Activated T-helper 1 cell treated with anti-CD3 and anti-CD28 coated beads, Interleukin-2, amount 50 U/mL, for 16 hours (primary cell): ENCODE measurements around the gene TOP3A.
A peak's percentile ranks its signal among the peaks of the same experiment; 100 is the strongest.
"Not testable (repeated sequence)": the region's sequence is repeated elsewhere in the genome, so short reads cannot be mapped to it uniquely, and the experiment has no call there.

Source experiments
- DNase-seq, 2 donors: peaks; one replicate each; pipeline ENCODE4 v3.0.0-alpha.2; 2020; ENCODE audit warnings: low read depth in 1 of 2, low spot score in 1 of 2

TOP3A gene, protein sequence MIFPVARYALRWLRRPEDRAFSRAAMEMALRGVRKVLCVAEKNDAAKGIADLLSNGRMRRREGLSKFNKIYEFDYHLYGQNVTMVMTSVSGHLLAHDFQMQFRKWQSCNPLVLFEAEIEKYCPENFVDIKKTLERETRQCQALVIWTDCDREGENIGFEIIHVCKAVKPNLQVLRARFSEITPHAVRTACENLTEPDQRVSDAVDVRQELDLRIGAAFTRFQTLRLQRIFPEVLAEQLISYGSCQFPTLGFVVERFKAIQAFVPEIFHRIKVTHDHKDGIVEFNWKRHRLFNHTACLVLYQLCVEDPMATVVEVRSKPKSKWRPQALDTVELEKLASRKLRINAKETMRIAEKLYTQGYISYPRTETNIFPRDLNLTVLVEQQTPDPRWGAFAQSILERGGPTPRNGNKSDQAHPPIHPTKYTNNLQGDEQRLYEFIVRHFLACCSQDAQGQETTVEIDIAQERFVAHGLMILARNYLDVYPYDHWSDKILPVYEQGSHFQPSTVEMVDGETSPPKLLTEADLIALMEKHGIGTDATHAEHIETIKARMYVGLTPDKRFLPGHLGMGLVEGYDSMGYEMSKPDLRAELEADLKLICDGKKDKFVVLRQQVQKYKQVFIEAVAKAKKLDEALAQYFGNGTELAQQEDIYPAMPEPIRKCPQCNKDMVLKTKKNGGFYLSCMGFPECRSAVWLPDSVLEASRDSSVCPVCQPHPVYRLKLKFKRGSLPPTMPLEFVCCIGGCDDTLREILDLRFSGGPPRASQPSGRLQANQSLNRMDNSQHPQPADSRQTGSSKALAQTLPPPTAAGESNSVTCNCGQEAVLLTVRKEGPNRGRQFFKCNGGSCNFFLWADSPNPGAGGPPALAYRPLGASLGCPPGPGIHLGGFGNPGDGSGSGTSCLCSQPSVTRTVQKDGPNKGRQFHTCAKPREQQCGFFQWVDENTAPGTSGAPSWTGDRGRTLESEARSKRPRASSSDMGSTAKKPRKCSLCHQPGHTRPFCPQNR

DNA sequence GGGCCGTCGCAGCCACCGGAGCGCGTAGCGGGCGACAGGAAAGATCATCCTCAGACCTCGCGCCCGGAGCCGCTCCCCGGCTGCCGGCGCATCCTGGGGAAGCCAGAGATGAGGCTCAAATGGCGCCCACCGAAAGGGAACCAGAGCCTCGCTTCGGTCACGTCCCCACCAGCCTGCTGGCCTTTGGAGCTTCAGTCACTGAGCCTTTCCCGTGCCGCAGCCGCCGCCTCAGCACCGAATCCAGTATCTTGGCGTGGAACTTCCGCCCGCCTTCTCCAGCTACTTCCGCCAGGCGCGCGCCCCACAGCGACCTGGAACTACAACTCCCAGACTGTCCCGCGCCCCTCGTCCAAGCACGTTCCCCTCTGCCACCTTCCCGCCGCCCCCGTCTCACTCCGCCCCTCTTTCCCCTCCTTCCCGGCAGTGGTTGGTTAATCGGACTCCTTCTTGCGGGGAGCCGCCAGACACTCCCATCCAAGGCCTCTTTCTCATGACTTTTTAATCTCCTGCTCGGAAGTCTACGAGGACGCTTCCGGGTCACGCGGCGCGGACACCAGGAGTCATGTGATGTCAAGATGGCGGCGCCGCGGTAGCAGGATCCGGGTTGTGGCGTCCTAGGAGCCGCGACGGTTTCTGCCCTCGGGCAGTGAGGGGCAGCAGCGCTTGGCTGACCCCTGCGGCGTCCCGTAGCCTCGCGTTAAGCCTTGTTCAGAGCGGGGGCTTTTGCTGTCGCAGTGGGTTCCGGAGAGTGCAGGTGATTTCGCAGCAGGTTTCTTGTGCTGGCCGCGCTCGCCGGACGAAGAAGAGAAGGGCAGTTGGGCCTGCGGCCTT is at the start of gene TOP3A, which contains the start of gene SMCR8:
Gene TOP3A (minus strand): TSS at position 264 of the 831 bp plus-strand sequence. CDS start 216 bp downstream, at position 48.
Gene SMCR8 (plus strand): TSS at position 563 of the 831 bp plus-strand sequence. CDS start 497 bp downstream, outside the sequence.
- DNase-seq = peak; percentile 95 to 98

DNA sequence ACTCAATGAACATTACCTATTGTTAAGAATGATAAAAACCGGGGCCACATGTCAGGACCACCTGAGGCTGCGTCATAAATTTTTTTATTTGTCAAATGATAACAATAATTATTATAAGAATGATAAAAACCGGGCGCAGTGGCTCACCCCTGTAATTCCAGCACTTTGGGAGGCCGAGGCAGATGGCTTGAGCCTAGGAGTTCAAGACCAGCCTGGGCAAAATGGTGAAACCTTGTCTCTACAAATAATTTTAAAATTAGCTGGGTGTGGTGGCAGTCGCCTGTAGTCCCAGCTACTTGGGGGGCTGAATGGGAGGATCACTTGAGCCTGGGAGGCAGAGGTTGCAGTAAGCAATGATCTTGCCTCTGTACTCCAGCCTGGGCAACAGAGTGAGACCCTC is 49.4 kb upstream of the TOP3A start:
- no peak for DNase-seq

DNA sequence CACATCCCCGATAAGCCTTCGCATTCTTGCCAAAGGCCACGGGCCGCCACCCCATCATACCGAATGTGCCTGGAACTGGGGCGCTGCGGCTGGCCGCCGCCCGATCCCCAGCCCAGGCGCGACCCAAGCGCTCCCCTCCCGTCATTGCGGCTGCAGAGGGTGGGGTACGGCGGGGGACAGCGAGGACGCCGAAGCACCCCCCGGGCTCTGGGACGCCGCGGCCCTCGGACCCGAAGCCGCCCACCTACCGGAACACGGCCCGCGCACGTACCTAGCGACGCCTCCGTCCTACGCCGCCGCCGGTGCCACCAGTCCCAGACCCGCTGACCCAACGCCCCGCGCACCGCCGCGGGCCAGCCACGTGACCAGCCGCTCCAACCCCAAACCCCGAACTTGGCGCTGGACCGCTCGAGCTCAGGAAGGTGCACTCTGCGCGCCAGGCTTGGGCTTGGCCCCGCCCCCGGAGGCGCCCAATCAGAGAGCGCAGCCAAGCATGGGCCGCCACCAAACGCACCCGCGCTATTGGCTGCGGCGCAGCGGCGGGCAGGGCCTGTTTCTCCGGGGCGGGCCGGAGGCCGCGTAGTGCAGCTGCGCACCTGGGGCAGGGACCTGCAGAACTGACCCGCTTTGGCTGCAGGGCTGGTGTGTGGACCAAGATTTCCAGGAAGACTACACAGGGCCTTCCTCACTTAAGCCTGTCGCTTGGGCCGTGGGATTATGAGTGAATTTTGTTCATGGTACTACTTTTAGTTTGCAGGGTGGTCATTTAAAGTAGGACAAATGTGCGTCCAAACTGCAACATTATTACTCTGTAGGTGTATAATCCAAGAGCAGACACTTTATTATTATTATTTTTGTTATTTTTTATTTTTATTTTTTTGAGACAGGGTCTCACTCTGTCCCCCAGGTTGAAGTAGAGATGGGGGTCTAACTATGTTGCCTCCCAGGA is 48.6 kb upstream of the TOP3A start, which contains the start of gene SHMT1:
Gene SHMT1 (minus strand): TSS at position 450 of the 949 bp plus-strand sequence. CDS start 7,569 bp downstream, outside the sequence.
- DNase-seq = peak; percentile 83 to 87

DNA sequence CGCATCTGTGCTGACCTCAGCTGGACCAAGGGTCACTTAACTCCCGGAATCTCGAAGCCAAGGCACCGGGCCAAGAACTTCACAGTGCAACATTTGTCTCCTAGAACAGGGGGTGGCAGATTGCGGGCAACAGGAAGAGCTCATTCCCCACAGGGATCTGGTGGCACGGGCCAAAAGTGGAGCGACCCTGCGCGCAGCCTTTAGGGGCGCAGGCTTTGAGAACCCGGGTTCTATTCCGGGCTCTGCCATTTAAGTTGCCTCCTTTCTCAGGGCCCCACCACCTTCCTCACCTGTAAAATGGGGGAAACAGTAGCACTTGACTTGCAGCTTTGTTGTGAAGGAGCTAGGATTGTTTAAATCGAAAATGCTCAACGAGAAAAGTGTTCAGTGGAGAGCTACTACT is 47.9 kb upstream of the TOP3A start:
- DNase-seq = no peak

DNA sequence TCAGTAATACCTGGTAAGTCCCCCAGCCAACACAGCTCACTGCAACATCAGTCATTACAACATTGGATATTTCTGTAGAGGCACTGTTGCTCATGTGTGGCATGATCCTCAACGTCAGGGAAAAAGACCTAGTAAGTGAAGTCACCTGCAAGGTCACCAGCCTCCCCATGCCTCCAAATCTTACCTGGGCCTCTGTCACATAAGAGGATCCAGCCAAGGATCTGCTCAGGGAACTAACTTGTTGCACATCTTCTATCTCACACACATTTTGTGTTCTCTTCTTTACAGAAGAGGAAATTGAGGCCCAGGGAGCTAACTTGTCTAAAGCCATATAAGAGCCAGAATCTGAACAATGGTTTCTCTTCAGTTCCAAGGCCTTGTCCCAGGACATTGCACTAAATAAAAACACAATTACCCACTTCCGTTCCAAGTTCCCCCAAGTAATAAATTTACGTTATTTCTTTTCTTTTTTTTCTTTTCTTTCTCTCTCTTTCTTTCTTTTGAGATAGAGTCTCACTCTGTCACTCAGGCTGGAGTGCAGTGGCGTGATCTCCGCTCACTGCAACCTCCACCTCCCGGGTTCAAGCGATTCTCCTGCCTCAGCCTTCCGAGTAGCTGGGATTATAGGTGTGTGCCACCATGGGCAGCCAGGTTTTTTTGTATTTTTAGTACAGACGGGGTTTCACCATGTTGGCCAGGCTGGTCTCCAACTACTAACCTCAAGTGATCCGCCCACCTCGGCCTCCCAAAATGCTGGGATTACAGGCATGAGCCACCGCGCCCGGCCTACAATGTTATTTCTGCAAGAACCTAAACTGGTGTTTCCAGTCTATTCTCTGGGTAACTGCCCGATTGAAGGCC is 47.3 kb upstream of the TOP3A start:
- DNase-seq = no peak

DNA sequence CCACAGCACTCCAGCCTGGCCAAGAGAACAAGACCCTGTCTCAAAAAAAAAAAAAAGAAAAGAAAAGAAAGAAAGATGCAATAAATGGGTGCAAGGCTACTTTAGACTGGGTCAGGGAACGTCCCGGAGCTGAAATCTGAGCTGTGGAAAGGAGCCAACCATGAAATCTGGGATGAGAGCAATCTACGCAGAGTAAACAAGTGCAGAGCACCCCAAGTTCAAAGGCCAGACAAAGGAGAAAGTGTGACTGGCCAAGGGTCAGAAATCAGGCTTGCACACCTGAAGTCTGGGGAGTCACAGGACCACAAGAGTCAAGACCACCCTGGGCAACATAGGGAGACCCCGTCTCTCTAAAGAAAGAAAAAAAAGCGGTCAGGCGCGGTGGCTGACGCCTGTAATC is 45.7 kb upstream of the TOP3A start:
- no peak for DNase-seq

DNA sequence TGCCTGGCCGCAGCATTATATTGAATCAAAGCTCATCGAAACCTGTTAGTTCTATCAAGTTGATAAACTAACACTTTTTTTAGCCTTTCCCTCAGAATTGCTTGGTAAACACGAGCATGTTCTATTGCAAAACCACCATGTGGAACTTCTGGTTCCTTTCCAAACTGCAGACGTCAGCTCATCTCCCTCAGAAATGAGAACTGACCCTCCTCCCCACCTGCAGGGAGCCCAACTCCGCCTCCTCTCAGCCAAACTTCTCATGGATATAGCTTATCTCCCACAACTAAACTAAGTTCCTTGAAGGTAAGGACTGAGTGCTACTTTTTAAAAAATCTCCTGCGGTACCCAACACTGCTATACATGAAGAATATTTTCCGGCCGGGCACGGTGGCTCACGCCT is 41.8 kb upstream of the TOP3A start:
- DNase-seq = no peak

DNA sequence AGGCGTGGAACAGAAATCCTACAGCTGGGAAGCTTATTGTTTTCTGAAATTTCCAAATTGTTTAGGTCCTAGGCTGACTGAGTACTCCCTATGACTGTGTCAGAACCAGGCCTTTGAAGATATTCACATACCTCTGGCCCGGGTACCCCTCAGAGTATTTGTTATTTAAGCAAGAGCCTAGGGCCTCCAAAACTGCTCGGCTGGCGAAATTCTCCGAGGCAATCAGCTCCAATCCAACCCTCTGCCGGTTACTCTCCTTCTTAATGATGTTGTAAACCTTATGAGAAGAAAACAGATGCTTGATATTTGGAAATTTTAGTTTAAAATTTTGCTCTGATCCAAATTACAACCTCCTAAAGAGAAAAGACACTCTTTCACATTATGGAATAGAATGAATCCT is 38.7 kb upstream of the TOP3A start:
- DNase-seq = no peak

DNA sequence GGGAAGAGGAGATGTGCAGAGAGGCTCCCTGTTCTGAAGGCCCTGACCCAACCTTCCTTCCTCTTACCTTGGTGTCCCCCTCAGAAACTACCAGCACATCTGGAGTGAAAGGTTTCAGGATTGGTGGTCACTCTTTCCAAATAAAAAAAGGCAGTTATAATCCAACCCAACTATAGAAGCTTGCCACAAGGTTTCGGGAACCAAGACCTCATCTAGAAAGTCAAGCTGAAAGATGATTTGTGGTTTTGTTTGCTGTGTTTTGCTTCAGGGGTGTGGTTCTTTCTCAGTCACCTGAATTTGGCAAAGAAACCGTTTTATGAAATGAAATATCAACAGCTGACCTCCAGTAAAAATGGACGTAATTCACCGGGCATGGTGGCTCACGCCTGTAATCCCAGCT is 29.2 kb upstream of the TOP3A start:
- DNase-seq = no peak

DNA sequence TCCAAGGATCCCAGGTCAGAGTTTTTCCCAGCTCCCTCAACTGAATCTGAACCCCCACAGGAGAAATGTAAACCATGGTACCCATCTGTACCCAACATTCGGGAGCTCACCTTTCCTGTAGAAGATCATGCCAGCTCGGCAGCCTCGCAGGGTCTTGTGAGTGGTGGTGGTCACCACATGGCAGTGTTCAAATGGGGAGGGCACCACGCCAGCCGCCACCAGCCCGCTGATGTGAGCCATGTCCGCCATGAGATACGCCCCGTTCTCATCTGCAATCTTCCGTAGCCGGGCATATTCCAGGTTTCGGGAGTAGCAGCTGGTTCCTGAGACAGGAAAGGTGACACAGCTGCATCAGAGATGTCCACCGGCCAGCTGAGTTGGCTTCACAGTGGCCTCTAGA is 25.1 kb upstream of the TOP3A start:
- DNase-seq = no peak

DNA sequence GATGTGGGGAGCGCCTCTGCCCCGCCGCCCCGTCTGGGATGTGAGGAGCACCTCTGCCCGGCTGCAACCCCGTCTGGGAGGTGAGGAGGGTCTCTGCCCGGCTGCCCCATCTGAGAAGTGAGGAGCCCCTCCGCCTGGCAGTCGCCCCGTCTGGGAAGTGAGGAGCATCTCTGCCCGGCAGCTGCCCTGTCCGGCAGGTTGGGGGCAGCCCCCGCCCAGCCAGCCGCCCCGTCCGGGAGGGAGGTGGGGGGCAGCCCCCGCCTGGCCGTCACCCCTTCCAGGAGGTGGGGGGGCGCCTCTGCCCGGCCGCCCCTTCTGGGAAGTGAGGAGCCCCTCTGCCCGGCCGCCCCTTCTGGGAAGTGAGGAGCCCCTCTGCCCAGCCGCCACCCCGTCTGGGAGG is 23.4 kb upstream of the TOP3A start:
- not testable (repeated sequence) for DNase-seq

DNA sequence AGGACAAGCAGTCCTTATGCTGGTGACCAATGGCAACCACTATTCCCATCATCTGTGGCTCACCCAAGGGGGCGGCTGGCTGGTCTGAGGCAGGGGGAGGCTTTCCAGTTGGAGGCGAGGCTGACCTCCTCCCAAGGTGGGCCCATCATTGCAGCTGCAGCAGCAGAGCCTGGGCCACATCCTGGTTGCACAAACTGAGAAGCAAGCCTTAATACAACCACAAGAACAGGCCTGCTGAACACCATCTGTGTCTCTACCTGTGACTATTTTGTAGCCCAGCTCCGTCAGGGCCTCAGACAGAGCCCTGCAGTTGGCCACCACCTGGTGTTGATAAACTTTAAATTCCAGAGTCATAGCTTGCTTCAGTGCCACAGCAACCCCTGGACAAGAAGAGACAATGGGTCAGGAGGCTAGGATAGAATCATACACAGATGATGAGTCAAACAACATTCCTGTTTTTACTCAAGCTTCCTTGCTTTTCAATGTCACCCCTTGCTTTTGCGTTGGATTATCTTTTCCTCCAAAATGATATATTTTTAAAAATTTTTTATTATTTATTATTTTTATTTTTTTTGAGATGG is 18.2 kb upstream of the TOP3A start:
- no peak for DNase-seq

DNA sequence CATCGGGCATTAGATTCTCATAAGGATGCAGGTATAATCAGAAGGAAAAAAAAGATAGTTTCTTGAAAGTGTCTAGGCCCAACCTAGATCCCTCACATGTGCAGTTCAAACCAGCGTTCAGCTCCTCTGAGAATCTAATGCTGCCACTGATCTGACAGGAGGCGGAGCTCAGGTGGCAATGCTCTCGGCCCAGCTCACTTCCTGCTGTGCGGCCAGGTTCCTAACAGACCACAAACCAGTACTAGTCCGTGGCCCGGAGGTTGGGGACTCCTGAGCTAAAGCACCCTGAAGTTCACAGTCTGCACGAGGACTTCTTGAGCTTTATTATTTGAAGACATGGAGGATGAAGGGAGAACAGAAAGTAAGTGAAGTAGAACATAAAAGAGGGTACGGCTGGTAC is 17.1 kb upstream of the TOP3A start:
- no peak for DNase-seq

DNA sequence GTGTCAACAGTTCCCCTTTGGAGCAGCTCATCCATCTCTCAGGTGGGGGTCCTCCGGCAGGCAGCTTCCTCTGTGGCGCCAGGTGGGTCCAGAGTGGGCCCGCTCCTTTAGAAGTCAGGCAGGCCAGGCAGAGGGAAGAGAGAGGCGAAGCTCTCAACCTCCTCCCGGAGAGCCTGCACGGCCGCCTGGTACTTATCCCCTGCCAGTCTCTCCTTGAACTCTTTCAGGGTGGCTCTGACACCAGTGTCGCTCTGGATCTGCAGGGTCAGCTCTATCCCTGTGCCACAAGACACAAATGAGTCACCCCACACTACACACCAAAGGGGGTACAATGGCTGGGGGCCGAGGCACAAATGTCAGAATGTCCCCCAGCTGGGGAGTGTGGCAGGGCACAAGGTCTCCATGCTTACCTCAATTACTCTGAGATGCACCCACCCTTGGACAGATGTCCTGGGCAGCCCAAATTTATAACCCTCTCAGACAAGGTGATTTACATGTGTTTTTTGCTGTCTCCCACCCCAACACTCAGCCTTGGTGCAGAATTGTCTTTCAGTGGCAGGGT is 13.9 kb upstream of the TOP3A start:
- no peak for DNase-seq

DNA sequence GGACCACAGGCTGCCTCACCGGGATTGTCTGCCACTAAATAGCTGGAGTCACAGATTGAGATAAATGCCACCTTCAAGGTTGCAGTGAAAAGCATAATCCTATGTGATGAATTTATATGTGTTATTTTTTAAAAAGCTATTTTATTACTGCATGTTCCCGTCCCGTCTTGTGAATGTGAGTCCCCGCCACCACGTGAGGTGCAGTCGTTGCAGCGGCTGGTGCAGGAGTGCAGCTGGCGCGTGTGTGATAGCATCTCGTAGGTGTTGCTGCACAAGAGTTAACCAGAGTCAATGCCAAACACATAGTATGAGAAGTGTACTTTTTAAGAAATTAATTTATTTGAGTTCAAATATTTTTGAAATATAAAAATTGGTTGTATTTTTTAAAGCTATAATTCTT is 12.8 kb upstream of the TOP3A start:
- DNase-seq = no peak

DNA sequence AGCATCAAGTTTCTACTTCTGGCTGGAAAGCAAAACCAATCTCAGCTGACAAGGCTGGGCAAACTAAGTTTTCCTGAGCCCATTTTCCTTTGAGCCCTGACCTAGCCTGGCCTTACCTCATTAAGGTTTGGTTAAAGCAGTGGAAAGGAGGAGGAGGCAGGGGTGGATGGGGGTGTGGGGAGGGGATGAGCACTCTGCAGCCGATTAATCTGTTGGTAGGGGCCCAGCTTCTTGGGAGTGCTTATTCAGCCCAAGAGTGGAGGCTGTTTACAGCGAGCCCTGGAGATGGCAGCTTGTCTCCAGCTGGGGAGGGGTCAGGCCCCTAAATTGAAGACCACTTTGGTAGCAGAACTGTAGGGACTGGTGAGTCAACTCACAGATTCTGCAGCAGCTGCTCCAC is 12.3 kb upstream of the TOP3A start:
- DNase-seq = no peak

DNA sequence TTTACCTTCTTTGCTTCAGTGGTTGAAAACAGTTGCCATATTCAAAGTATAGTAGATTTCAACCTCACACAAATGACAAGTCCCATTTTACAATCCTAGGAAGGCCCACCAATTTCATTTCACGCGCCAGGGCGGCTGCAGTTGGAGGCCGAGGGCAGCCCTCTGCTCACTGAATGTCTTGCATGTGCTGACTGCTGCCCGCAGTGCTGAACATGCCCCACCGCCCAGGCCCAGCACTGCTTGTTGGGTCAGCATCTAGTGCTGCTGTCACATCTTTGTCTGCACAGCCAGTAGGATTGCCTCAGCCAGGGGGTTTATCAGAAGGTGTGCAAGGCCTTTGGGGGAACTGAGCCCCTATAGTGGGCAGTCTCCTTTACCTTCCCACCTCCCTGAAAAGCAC is 11.8 kb upstream of the TOP3A start:
- DNase-seq = no peak

DNA sequence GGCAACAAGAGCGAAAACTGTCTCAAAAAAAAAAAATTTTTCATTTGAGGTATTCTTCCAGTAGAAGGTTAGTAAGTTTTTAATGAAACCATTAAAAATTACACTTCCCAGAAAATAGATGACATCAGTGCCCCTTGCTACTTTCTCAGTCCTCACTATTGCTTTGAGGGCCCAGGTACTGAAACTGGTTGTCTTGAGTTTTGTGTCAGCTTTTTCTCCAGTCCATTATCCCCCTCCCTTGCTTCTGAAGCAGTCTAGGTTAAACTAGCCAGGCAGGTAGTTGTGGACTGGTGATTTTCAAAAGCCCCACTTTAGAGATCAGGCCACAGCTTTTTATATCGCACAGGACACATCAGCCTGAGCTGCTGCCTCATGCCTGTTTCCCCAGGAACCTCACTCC is 11.2 kb upstream of the TOP3A start:
- DNase-seq = no peak
